Loucy (cell line): ENCODE results near the gene COA1.

Experiments
- H2AFZ ChIP-seq: fragments of 200-600 bp; sonication (generic); 2 replicates; pipeline ENCODE4 v1.6.0; 2016; ENCODE audit warnings: antibody characterized with exemption, mild to moderate bottlenecking, low read length, moderate library complexity
- H3F3A ChIP-seq: fragments of 200-600 bp; 2 replicates; pipeline ENCODE4 v1.6.0; 2016; ENCODE audit warnings: antibody characterized with exemption, low read depth, mild to moderate bottlenecking
- H3K27me3 ChIP-seq: fragments of 200-600 bp; sonication (generic); 2 replicates; pipeline ENCODE4 v1.6.1; 2014; ENCODE audit warnings: low read length, mild to moderate bottlenecking; ENCODE audit not compliant: insufficient read depth, poor library complexity, severe bottlenecking
- H3K36me3 ChIP-seq: fragments of 200-600 bp; sonication (generic); 2 replicates; pipeline ENCODE4 v1.6.1; 2016; ENCODE audit warnings: low read length; ENCODE audit not compliant: insufficient read depth
- H3K4me1 ChIP-seq: fragments of 200-600 bp; sonication (generic); 2 replicates; pipeline ENCODE4 v1.5.1; 2014; ENCODE audit warnings: low read length, mild to moderate bottlenecking; ENCODE audit not compliant: insufficient read depth, poor library complexity, severe bottlenecking
- H3K4me2 ChIP-seq: fragments of 200-600 bp; sonication (generic); 2 replicates; pipeline ENCODE4 v1.6.0; 2014; ENCODE audit warnings: antibody characterized with exemption, low read length, low read depth, mild to moderate bottlenecking; ENCODE audit not compliant: poor library complexity, severe bottlenecking
- H3K4me3 ChIP-seq: fragments of 200-600 bp; sonication (generic); 2 replicates; pipeline ENCODE4 v1.5.1; 2014; ENCODE audit warnings: low read length, mild to moderate bottlenecking, mixed read lengths; ENCODE audit not compliant: poor library complexity, severe bottlenecking
- H3K79me2 ChIP-seq: fragments of 200-600 bp; sonication (generic); 2 replicates; pipeline ENCODE4 v1.6.1; 2014; ENCODE audit warnings: low read length; ENCODE audit not compliant: insufficient read depth
- H3K9ac ChIP-seq: fragments of 200-600 bp; sonication (generic); 2 replicates; pipeline ENCODE4 v1.6.0; 2014; ENCODE audit warnings: mild to moderate bottlenecking, low read depth, low read length, moderate library complexity; ENCODE audit not compliant: poor library complexity, severe bottlenecking
- H3K9me2 ChIP-seq: fragments of 200-600 bp; sonication (generic); replicated peaks from 2 replicates; pipeline ENCODE4 v1.6.1; 2016; ENCODE audit warnings: low read depth, low read length, mixed read lengths
- H3K9me3 ChIP-seq: fragments of 200-600 bp; sonication (generic); 2 replicates; pipeline ENCODE4 v1.6.1; 2014; ENCODE audit warnings: mild to moderate bottlenecking, antibody characterized with exemption, low read length, low read depth; ENCODE audit not compliant: insufficient read depth
- H4K20me1 ChIP-seq: fragments of 200-600 bp; sonication (generic); 2 replicates; pipeline ENCODE4 v1.6.0; 2014; ENCODE audit warnings: antibody characterized with exemption, low read length, mild to moderate bottlenecking; ENCODE audit not compliant: insufficient read depth, poor library complexity, severe bottlenecking
- EZH2phosphoT487 ChIP-seq: fragments of 200-600 bp; IDR thresholded peaks from 2 replicates; pipeline ENCODE4 v1.6.1; 2018; ENCODE audit warnings: antibody characterized with exemption, mild to moderate bottlenecking, moderate library complexity, borderline replicate concordance
- TF ChIP-seq, protein P1 (sequence below): fragments of 200-600 bp; sonication (generic); conservative IDR thresholded peaks from 2 replicates; pipeline ENCODE4 v1.5.1; 2014; ENCODE audit warnings: mild to moderate bottlenecking, antibody characterized with exemption, low read length

COA1 gene

DNA sequence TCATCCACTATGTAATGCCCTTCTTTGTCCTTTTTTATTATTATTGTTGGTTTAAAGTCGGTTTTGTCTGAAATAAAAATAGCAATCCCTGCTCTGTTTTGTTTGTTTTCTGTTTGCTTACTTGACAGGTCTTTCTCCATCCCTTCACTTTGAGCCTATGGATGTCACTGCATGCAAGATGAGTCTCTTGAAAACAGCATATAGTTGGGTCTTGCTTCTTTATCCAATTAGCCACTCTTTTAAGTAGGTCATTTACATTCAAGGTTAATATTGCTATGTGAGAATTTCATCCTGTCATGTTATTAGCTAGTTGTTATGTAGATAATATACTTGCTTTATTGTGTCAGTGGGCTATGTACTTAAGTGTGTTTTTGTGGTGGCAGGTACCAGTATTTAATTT lies 25.8 kb downstream of the COA1 start:
- H3K27me3 ChIP-seq, result no peaks in the 10 kb centered on the region
- H3K4me1 ChIP-seq, result peaks cover 4% of the 10 kb centered on the region
- peaks cover 63% of the 10 kb centered on the region for H3K79me2 ChIP-seq
- no peaks in the 10 kb centered on the region for H3K9me2 ChIP-seq
- TF ChIP-seq, protein P1, sequence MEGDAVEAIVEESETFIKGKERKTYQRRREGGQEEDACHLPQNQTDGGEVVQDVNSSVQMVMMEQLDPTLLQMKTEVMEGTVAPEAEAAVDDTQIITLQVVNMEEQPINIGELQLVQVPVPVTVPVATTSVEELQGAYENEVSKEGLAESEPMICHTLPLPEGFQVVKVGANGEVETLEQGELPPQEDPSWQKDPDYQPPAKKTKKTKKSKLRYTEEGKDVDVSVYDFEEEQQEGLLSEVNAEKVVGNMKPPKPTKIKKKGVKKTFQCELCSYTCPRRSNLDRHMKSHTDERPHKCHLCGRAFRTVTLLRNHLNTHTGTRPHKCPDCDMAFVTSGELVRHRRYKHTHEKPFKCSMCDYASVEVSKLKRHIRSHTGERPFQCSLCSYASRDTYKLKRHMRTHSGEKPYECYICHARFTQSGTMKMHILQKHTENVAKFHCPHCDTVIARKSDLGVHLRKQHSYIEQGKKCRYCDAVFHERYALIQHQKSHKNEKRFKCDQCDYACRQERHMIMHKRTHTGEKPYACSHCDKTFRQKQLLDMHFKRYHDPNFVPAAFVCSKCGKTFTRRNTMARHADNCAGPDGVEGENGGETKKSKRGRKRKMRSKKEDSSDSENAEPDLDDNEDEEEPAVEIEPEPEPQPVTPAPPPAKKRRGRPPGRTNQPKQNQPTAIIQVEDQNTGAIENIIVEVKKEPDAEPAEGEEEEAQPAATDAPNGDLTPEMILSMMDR, result no peak
- TF ChIP-seq EZH2phosphoT487, result no peak
- no peak overlapping the region for H3K9ac ChIP-seq
- peaks cover 20% of the 10 kb centered on the region; the same call in 1 of the 2 replicates for H3K36me3 ChIP-seq
- H3K4me2 ChIP-seq, result no peak overlapping the region
- H4K20me1 ChIP-seq, result peaks cover 5% of the 10 kb centered on the region
- H3F3A ChIP-seq, result no peaks in the 10 kb centered on the region
- peaks cover 6% of the 10 kb centered on the region; the same call in 1 of the 2 replicates for H3K9me3 ChIP-seq
- no peak overlapping the region for H2AFZ ChIP-seq
- H3K4me3 ChIP-seq, result no peak overlapping the region

DNA sequence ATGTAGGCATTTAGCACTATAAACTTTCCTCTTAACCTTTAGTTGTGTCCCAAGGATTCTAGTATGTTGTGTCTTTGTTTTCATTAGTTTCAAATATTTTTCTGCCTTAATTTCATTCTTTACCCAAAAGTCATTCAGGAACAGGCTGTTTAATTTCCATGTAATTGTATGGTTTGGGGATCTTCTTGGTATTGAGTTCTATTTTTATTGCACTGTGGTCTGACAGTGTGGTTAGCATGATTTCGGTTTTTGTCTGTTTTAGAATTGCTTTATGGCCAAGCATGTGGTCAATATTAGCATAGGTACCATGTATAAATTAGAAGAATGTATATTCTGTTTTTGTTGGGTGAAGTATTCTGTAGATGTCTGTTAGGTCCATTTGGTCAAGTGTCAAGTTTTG lies 26.3 kb downstream of the COA1 start:
- Histone ChIP-seq H3K4me3 (no peak overlapping the region), H3K9ac (no peak overlapping the region), H3K4me2 (no peak overlapping the region), H3F3A (no peaks in the 10 kb centered on the region), H2AFZ (no peak overlapping the region), H4K20me1 (peaks cover 5% of the 10 kb centered on the region), H3K79me2 (peaks cover 63% of the 10 kb centered on the region), H3K9me3 (peaks cover 6% of the 10 kb centered on the region; the same call in 1 of the 2 replicates), H3K27me3 (no peaks in the 10 kb centered on the region), H3K9me2 (no peaks in the 10 kb centered on the region), H3K4me1 (peaks cover 4% of the 10 kb centered on the region), H3K36me3 (peaks cover 17% of the 10 kb centered on the region; the same call in 1 of the 2 replicates)
- no peak for TF ChIP-seq EZH2phosphoT487
- TF ChIP-seq, protein P1, result no peak

DNA sequence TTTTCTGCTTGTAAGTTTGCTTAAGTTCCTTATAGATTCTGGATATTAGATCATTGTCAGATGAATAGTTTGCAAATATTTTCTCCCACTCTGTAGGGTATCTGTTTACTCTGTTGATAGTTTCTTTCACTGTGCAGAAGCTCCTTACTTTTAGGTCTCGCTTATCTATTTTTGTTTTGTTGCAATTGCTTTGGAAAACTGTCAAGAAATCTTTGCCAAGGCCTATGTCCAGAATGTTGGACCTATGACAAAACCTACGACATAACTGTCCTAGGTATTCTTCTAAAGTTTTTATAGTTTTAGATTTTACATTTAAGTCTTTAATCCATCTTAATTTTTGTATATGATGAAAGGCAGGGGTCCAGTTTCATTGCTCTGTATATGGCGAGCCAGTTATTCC lies 27.4 kb downstream of the COA1 start:
- H3K27me3 ChIP-seq, result no peaks in the 10 kb centered on the region
- no peak overlapping the region for H2AFZ ChIP-seq
- peaks cover 6% of the 10 kb centered on the region; the same call in 1 of the 2 replicates for H3K9me3 ChIP-seq
- no peak overlapping the region for H3K9ac ChIP-seq
- peaks cover 5% of the 10 kb centered on the region for H4K20me1 ChIP-seq
- H3K4me3 ChIP-seq, result no peak overlapping the region
- no peaks in the 10 kb centered on the region for H3F3A ChIP-seq
- TF ChIP-seq, protein P1, result no peak
- TF ChIP-seq EZH2phosphoT487, result no peak
- H3K4me2 ChIP-seq, result no peak overlapping the region
- H3K4me1 ChIP-seq, result peaks cover 4% of the 10 kb centered on the region
- H3K36me3 ChIP-seq, result peaks cover 17% of the 10 kb centered on the region; the same call in 1 of the 2 replicates
- no peaks in the 10 kb centered on the region for H3K9me2 ChIP-seq
- peaks cover 63% of the 10 kb centered on the region for H3K79me2 ChIP-seq
